ENCODE measurements around the gene ARL8B. TPM values are rescaled to one million over a fixed set of nuclear protein-coding genes. Genes with fewer than 3 reads are reported as not detected.
A peak's percentile ranks its signal among the peaks of the same experiment; 100 is the strongest.

Gene ARL8B
- total and polyA plus RNA-seq, 2 donors (not counting 1 experiment from before 2014, with no cell fraction given), result 14.5 to 67.3 TPM

- Histone ChIP-seq H3K27me3 (replicated peaks in 1 of 4; ENCODE audit: control extremely low read depth in 1 of 4, control insufficient read depth in 3 of 4, insufficient read depth in 4 of 4, low read length in 3 of 4) (no peaks in the 10 kb centered on the region), H3K9me3 (ENCODE audit: control extremely low read depth in 1 of 3, control insufficient read depth in 2 of 3, insufficient read depth in 1 of 3, low read length in 2 of 3) (no peaks in the 10 kb centered on the region), H3K79me2 (ENCODE audit: control insufficient read depth, insufficient read depth, low read length) (peaks cover 75% of the 10 kb centered on the region), H3K36me3 (replicated peaks in 1 of 2; ENCODE audit: control extremely low read depth in 1 of 2, control insufficient read depth in 1 of 2, extremely low read depth in 1 of 2, insufficient read depth in 2 of 2, low read length in 1 of 2) (peaks cover 19 to 98% of the 10 kb centered on the region in 2 experiments), H2AFZ (ENCODE audit: insufficient read depth, low read depth, low read length, poor library complexity, severe bottlenecking) (no peak overlapping the region), H3K4me3 (ENCODE audit: control extremely low read depth in 1 of 5, extremely low read depth in 1 of 5, insufficient read depth in 1 of 5, low read depth in 2 of 5, low read length in 4 of 5) (no peak overlapping the region), H3K4me2 (replicated peaks; ENCODE audit: low read depth, low read length, poor library complexity, severe bottlenecking) (peak overlapping the region; percentile 31), H4K20me1 (ENCODE audit: control insufficient read depth, insufficient read depth, low read length, poor library complexity, severe bottlenecking) (peaks cover 39% of the 10 kb centered on the region), H3K4me1 (ENCODE audit: control insufficient read depth in 2 of 2, insufficient read depth in 2 of 2, low read length in 2 of 2) (peaks cover 11 to 14% of the 10 kb centered on the region in 2 donors), H3K27ac (ENCODE audit: low read length in 2 of 2) (peak overlapping the region; percentile 3 to 78), H3K9ac (ENCODE audit: low read length) (no peak overlapping the region)
- TF ChIP-seq CTCF (IDR thresholded peaks at IDR 0.05), result no peak
- no peak for TF ChIP-seq EZH2 (IDR thresholded peaks at IDR 0.05; ENCODE audit: borderline replicate concordance, insufficient read depth, low read depth, low read length, poor library complexity, severe bottlenecking)
- ChIA-PET POLR2A (interaction anchor here (0.7 to 1.2 kb wide), 3 partner anchors 16 to 21 kb away, joined by 3 to 6 read pairs (median 5); partner anchors contain the start of gene EDEM1), CTCF (interaction anchor here (0.7 to 2.2 kb wide), 5 partner anchors 8 to 81 kb away, joined by 3 to 16 read pairs (median 4); partner anchors contain the start of gene EDEM1)
- H3K4me1 Mint-ChIP-seq, result peaks cover 30% of the 10 kb centered on the region
- DNase-seq (peak; percentile 73), ATAC-seq (ENCODE audit: low read depth) (peak; percentile 97)
- peak overlapping the region; percentile 71 for H3K4me3 Mint-ChIP-seq
- H3K27ac Mint-ChIP-seq, result peak overlapping the region; percentile 90
- intact Hi-C loops (cut with micrococcal nuclease), result loop anchor here (2.0 to 5.0 kb wide), 2 partner anchors 17 to 33 kb away; no protein-coding TSS in a partner anchor
- H3K9me3 Mint-ChIP-seq (ENCODE audit: insufficient read depth), result no peaks in the 10 kb centered on the region
- 60% methylated on average over 2 of the region's 7 CpGs for WGBS (ENCODE audit: insufficient coverage)
- H3K27me3 Mint-ChIP-seq, result no peaks in the 10 kb centered on the region
Measured at GRCh38 chr3:5205165-5205941, 83.3 kb downstream of the ARL8B start.

GRCh38 chr3:5210926-5211325, 88.8 kb downstream of the ARL8B start:
- no peak for ATAC-seq (ENCODE audit: low read depth)
- Mint-ChIP-seq H3K4me3 (no peak overlapping the region), H3K9me3 (ENCODE audit: insufficient read depth) (no peaks in the 10 kb centered on the region), H3K27ac (no peak overlapping the region), H3K27me3 (no peaks in the 10 kb centered on the region), H3K4me1 (peaks cover 2% of the 10 kb centered on the region)
- Histone ChIP-seq H3K36me3 (replicated peaks in 1 of 2; ENCODE audit: control extremely low read depth in 1 of 2, control insufficient read depth in 1 of 2, extremely low read depth in 1 of 2, insufficient read depth in 2 of 2, low read length in 1 of 2) (peaks cover 13 to 98% of the 10 kb centered on the region in 2 experiments), H3K4me2 (replicated peaks; ENCODE audit: low read depth, low read length, poor library complexity, severe bottlenecking) (no peak overlapping the region), H3K27ac (ENCODE audit: low read length in 2 of 2) (no peak overlapping the region), H3K79me2 (ENCODE audit: control insufficient read depth, insufficient read depth, low read length) (peaks cover 25% of the 10 kb centered on the region), H3K4me3 (ENCODE audit: control extremely low read depth in 1 of 5, extremely low read depth in 1 of 5, insufficient read depth in 1 of 5, low read depth in 2 of 5, low read length in 4 of 5) (no peak overlapping the region), H2AFZ (ENCODE audit: insufficient read depth, low read depth, low read length, poor library complexity, severe bottlenecking) (no peak overlapping the region), H3K9me3 (ENCODE audit: control extremely low read depth in 1 of 3, control insufficient read depth in 2 of 3, insufficient read depth in 1 of 3, low read length in 2 of 3) (no peaks in the 10 kb centered on the region), H3K4me1 (ENCODE audit: control insufficient read depth in 2 of 2, insufficient read depth in 2 of 2, low read length in 2 of 2) (no peaks in the 10 kb centered on the region), H4K20me1 (ENCODE audit: control insufficient read depth, insufficient read depth, low read length, poor library complexity, severe bottlenecking) (peaks cover 56% of the 10 kb centered on the region), H3K27me3 (replicated peaks in 1 of 4; ENCODE audit: control extremely low read depth in 1 of 4, control insufficient read depth in 3 of 4, insufficient read depth in 4 of 4, low read length in 3 of 4) (no peaks in the 10 kb centered on the region), H3K9ac (ENCODE audit: low read length) (no peak overlapping the region)
- intact Hi-C loops (cut with micrococcal nuclease), result no loop called here
- CTCF ChIA-PET, result no interaction called here
- DNase-seq, result no peak
- TF ChIP-seq EZH2 (IDR thresholded peaks at IDR 0.05; ENCODE audit: borderline replicate concordance, insufficient read depth, low read depth, low read length, poor library complexity, severe bottlenecking), result no peak
- no peak for TF ChIP-seq CTCF (IDR thresholded peaks at IDR 0.05)
- POLR2A ChIA-PET, result no interaction called here
- WGBS (ENCODE audit: insufficient coverage), result 96% methylated on average over 5 of the region's 5 CpGs
